ENCODE measurements around the gene FGD4.
"Not testable (repeated sequence)": the region's sequence is repeated elsewhere in the genome, so short reads cannot be mapped to it uniquely, and the experiment has no call there.

The FGD4 gene

DNA sequence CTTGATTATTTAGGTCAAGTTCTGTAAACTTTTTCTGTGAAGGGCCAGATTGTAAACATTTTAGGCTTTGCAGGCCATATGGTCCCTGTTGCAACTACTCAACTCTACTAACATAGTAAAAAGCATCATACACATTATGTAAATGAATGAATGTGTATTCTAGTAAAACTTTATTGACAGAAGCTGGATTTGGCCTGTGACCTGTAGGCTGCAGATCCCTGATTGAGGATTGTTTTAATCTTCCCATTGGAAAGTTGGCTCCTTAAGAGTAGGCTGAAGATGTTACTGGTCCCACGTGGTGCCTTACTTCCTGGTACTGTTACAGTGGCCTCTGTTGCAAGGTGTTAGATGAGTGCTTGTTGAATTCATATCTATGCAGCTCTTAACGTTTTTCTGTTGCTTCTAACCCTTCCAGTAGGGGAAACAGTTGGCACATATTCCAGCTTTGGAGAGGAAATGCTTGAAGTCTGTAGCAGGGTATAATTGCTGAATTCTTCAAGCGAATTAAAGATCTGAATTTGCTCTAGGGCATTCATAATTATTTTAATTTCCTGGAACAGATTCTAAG, 146.1 kb downstream of the FGD4 start:
- Histone ChIP-seq H3K27me3 (ENCODE audit: low read depth, low read length) (no peaks in the 10 kb centered on the region), H3K36me3 (ENCODE audit: control insufficient read depth in 1 of 2, insufficient read depth in 2 of 2, low read length in 2 of 2) (no peaks in the 10 kb centered on the region), H3K27ac (ENCODE audit: low read length) (no peak overlapping the region), H3K4me1 (ENCODE audit: control insufficient read depth in 1 of 2, insufficient read depth in 2 of 2, low read length in 2 of 2) (peaks cover 24 to 48% of the 10 kb centered on the region in 2 donors), H3K4me3 (ENCODE audit: low read depth in 1 of 2, low read length in 2 of 2) (no peak overlapping the region), H3K9me3 (ENCODE audit: control insufficient read depth in 1 of 2, low read length in 2 of 2) (no peaks in the 10 kb centered on the region)

- Histone ChIP-seq H3K27me3 (ENCODE audit: low read depth, low read length) (no peaks in the 10 kb centered on the region), H3K27ac (ENCODE audit: low read length) (peak overlapping the region; percentile 39), H3K4me1 (ENCODE audit: control insufficient read depth in 1 of 2, insufficient read depth in 2 of 2, low read length in 2 of 2) (peaks cover 24 to 48% of the 10 kb centered on the region in 2 donors), H3K4me3 (ENCODE audit: low read depth in 1 of 2, low read length in 2 of 2) (no peak overlapping the region), H3K9me3 (ENCODE audit: control insufficient read depth in 1 of 2, low read length in 2 of 2) (no peaks in the 10 kb centered on the region), H3K36me3 (ENCODE audit: control insufficient read depth in 1 of 2, insufficient read depth in 2 of 2, low read length in 2 of 2) (no peaks in the 10 kb centered on the region)
Observed at GRCh38 chr12:32546272-32546671, 146.9 kb downstream of the FGD4 start.

DNA sequence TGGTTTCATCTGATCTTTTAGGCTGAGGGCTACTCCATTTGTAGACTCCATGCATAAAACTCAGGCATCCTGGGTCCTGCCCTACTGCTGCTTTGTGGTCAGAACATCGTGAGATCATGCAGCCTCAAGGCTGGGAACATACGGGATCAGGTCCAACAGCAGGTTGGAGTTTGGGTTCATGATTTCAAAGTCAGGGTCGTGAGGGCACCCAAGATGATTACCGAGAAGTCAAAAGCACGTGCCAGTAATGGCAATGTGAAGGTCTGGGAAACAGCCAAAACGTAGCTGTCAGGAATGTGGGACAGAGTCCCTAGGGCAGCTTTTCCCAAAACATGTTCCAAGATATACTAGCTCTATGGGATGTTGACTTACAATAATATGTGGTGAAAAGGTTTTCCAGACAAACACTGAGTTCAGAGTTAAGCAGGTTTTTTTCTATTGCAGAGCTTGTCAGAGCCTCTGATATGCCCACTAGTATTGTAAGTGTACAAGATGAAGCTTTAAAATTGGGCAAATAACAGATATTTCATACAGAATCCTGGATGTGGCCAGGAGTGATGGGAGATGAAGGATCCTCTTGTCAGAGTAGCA, 149.4 kb downstream of the FGD4 start:
- Histone ChIP-seq H3K9me3 (ENCODE audit: control insufficient read depth in 1 of 2, low read length in 2 of 2) (no peaks in the 10 kb centered on the region), H3K27me3 (ENCODE audit: low read depth, low read length) (no peaks in the 10 kb centered on the region), H3K36me3 (ENCODE audit: control insufficient read depth in 1 of 2, insufficient read depth in 2 of 2, low read length in 2 of 2) (no peaks in the 10 kb centered on the region), H3K27ac (ENCODE audit: low read length) (peak overlapping the region; percentile 84), H3K4me1 (ENCODE audit: control insufficient read depth in 1 of 2, insufficient read depth in 2 of 2, low read length in 2 of 2) (peaks cover 20 to 34% of the 10 kb centered on the region in 2 donors), H3K4me3 (ENCODE audit: low read depth in 1 of 2, low read length in 2 of 2) (peak overlapping the region; percentile 22 to 41)

- Histone ChIP-seq H3K9me3 (ENCODE audit: control insufficient read depth in 1 of 2, low read length in 2 of 2) (no peaks in the 10 kb centered on the region), H3K27me3 (ENCODE audit: low read depth, low read length) (no peaks in the 10 kb centered on the region), H3K4me1 (ENCODE audit: control insufficient read depth in 1 of 2, insufficient read depth in 2 of 2, low read length in 2 of 2) (peaks cover 20 to 34% of the 10 kb centered on the region in 2 donors), H3K36me3 (ENCODE audit: control insufficient read depth in 1 of 2, insufficient read depth in 2 of 2, low read length in 2 of 2) (no peaks in the 10 kb centered on the region), H3K4me3 (ENCODE audit: low read depth in 1 of 2, low read length in 2 of 2) (peak overlapping the region; percentile 17 to 41), H3K27ac (ENCODE audit: low read length) (peak overlapping the region; percentile 84)
Observed at GRCh38 chr12:32549675-32550079, 150.3 kb downstream of the FGD4 start.

- H3K9me3 ChIP-seq (ENCODE audit: control insufficient read depth in 1 of 2, low read length in 2 of 2), result no peaks in the 10 kb centered on the region
- H3K4me1 ChIP-seq (ENCODE audit: control insufficient read depth in 1 of 2, insufficient read depth in 2 of 2, low read length in 2 of 2), result peaks cover 17 to 26% of the 10 kb centered on the region in 2 donors
- no peak overlapping the region for H3K4me3 ChIP-seq (ENCODE audit: low read depth in 1 of 2, low read length in 2 of 2)
- H3K27ac ChIP-seq (ENCODE audit: low read length), result no peak overlapping the region
- H3K36me3 ChIP-seq (ENCODE audit: control insufficient read depth in 1 of 2, insufficient read depth in 2 of 2, low read length in 2 of 2), result no peaks in the 10 kb centered on the region
- no peaks in the 10 kb centered on the region for H3K27me3 ChIP-seq (ENCODE audit: low read depth, low read length)
Observed at GRCh38 chr12:32551058-32551457, 151.7 kb downstream of the FGD4 start.

GRCh38 chr12:32558903-32559302, 159.5 kb downstream of the FGD4 start:
- H3K36me3 ChIP-seq (ENCODE audit: control insufficient read depth in 1 of 2, insufficient read depth in 2 of 2, low read length in 2 of 2), result no peaks in the 10 kb centered on the region
- H3K4me1 ChIP-seq (ENCODE audit: control insufficient read depth in 1 of 2, insufficient read depth in 2 of 2, low read length in 2 of 2), result peaks cover 10 to 20% of the 10 kb centered on the region in 2 donors
- peak overlapping the region in 1 of 2 donors; percentile 4 for H3K4me3 ChIP-seq (ENCODE audit: low read depth in 1 of 2, low read length in 2 of 2)
- H3K27ac ChIP-seq (ENCODE audit: low read length), result peak overlapping the region; percentile 37
- no peaks in the 10 kb centered on the region for H3K9me3 ChIP-seq (ENCODE audit: control insufficient read depth in 1 of 2, low read length in 2 of 2)
- H3K27me3 ChIP-seq (ENCODE audit: low read depth, low read length), result no peaks in the 10 kb centered on the region

GRCh38 chr12:32559434-32559833, 160.1 kb downstream of the FGD4 start:
- Histone ChIP-seq H3K4me3 (ENCODE audit: low read depth in 1 of 2, low read length in 2 of 2) (peak overlapping the region in 1 of 2 donors; percentile 38), H3K36me3 (ENCODE audit: control insufficient read depth in 1 of 2, insufficient read depth in 2 of 2, low read length in 2 of 2) (peaks cover 0 to 3% of the 10 kb centered on the region in 2 donors), H3K9me3 (ENCODE audit: control insufficient read depth in 1 of 2, low read length in 2 of 2) (no peaks in the 10 kb centered on the region), H3K4me1 (ENCODE audit: control insufficient read depth in 1 of 2, insufficient read depth in 2 of 2, low read length in 2 of 2) (peaks cover 10 to 20% of the 10 kb centered on the region in 2 donors), H3K27ac (ENCODE audit: low read length) (peak overlapping the region; percentile 37), H3K27me3 (ENCODE audit: low read depth, low read length) (no peaks in the 10 kb centered on the region)

- Histone ChIP-seq H3K27ac (ENCODE audit: low read length) (no peak overlapping the region), H3K4me1 (ENCODE audit: control insufficient read depth in 1 of 2, insufficient read depth in 2 of 2, low read length in 2 of 2) (peaks cover 10 to 20% of the 10 kb centered on the region in 2 donors), H3K9me3 (ENCODE audit: control insufficient read depth in 1 of 2, low read length in 2 of 2) (no peaks in the 10 kb centered on the region)
Observed at GRCh38 chr12:32560520-32560919, 161.2 kb downstream of the FGD4 start.

GRCh38 chr12:32561931-32562341, 162.6 kb downstream of the FGD4 start:
- H3K36me3 ChIP-seq (ENCODE audit: control insufficient read depth in 1 of 2, insufficient read depth in 2 of 2, low read length in 2 of 2), result peaks cover 0 to 10% of the 10 kb centered on the region in 2 donors
- H3K9me3 ChIP-seq (ENCODE audit: control insufficient read depth in 1 of 2, low read length in 2 of 2), result no peaks in the 10 kb centered on the region
- H3K4me1 ChIP-seq (ENCODE audit: control insufficient read depth in 1 of 2, insufficient read depth in 2 of 2, low read length in 2 of 2), result peaks cover 17 to 20% of the 10 kb centered on the region in 2 donors
- H3K4me3 ChIP-seq (ENCODE audit: low read depth in 1 of 2, low read length in 2 of 2), result no peak overlapping the region
- no peaks in the 10 kb centered on the region for H3K27me3 ChIP-seq (ENCODE audit: low read depth, low read length)
- peak overlapping the region; percentile 88 for H3K27ac ChIP-seq (ENCODE audit: low read length)

More at GRCh38 chr12:32560520-32560919, 161.2 kb downstream of the FGD4 start:
- H3K36me3 ChIP-seq (ENCODE audit: control insufficient read depth in 1 of 2, insufficient read depth in 2 of 2, low read length in 2 of 2), result peaks cover 0 to 10% of the 10 kb centered on the region in 2 donors
- no peaks in the 10 kb centered on the region for H3K27me3 ChIP-seq (ENCODE audit: low read depth, low read length)
- no peak overlapping the region for H3K4me3 ChIP-seq (ENCODE audit: low read depth in 1 of 2, low read length in 2 of 2)

DNA sequence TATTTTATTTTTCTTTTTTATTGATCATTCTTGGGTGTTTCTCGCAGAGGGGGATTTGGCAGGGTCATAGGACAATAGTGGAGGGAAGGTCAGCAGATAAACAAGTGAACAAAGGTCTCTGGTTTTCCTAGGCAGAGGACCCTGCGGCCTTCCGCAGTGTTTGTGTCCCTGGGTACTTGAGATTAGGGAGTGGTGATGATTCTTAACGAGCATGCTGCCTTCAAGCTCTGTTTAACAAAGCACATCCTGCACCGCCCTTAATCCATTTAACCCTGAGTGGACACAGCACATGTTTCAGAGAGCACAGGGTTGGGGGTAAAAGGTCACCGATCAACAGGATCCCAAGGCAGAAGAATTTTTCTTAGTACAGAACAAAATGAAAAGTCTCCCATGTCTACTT, 163.1 kb downstream of the FGD4 start:
- H3K4me1 ChIP-seq (ENCODE audit: control insufficient read depth in 1 of 2, insufficient read depth in 2 of 2, low read length in 2 of 2), result peaks cover 22 to 24% of the 10 kb centered on the region in 2 donors
- H3K36me3 ChIP-seq (ENCODE audit: control insufficient read depth in 1 of 2, insufficient read depth in 2 of 2, low read length in 2 of 2), result not testable (repeated sequence)
- H3K27ac ChIP-seq (ENCODE audit: low read length), result peak overlapping the region; percentile 88

DNA sequence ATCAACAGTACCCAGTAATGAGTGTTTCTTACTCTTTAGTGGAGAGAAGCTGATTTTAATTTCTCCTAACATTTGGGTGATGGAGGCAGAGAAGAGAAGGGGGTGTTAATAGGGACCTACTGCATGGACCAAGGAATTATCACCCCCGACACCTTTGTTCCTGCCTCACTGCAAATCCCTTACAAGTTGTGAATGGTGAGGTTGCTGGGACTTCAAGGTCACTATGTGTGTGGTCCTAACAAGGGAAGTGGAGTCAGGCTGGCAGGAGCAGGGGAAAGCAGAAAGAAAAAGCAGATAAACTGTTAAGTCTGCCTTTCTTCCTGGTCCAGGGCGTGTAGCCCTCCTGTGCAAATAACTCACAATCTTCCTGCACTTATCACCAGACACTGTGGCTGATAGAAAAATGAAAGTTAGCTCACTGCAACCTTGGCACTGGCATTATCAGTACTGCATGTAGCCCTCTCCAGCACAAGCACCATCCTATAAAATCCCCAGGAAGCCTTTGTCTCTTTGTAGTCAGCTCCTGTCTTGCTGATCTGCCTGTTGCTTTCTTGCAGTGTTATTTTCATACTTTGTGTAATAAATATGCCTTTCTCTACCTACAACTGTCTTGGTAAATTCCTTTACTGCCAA, 167.4 kb downstream of the FGD4 start:
- Histone ChIP-seq H3K4me3 (ENCODE audit: low read depth in 1 of 2, low read length in 2 of 2) (no peak overlapping the region), H3K9me3 (ENCODE audit: control insufficient read depth in 1 of 2, low read length in 2 of 2) (no peaks in the 10 kb centered on the region), H3K4me1 (ENCODE audit: control insufficient read depth in 1 of 2, insufficient read depth in 2 of 2, low read length in 2 of 2) (peaks cover 4 to 22% of the 10 kb centered on the region in 2 donors), H3K27me3 (ENCODE audit: low read depth, low read length) (no peaks in the 10 kb centered on the region), H3K36me3 (ENCODE audit: control insufficient read depth in 1 of 2, insufficient read depth in 2 of 2, low read length in 2 of 2) (peaks cover 0 to 10% of the 10 kb centered on the region in 2 donors), H3K27ac (ENCODE audit: low read length) (no peak overlapping the region)

More for the DNA sequence above, 163.1 kb downstream of the FGD4 start:
- not testable (repeated sequence) for H3K4me3 ChIP-seq (ENCODE audit: low read depth in 1 of 2, low read length in 2 of 2); H3K27me3 ChIP-seq (ENCODE audit: low read depth, low read length); H3K9me3 ChIP-seq (ENCODE audit: control insufficient read depth in 1 of 2, low read length in 2 of 2)

Measured in muscle layer of duodenum (tissue), 2 donors.